Loucy (cell line): Measurements from ENCODE around the gene XPNPEP1.

Experiments used
- CTCF ChIP-seq: fragments of 200-600 bp; sonication (generic); conservative IDR thresholded peaks from 2 replicates; pipeline ENCODE4 v1.5.1; 2014; ENCODE audit warnings: mild to moderate bottlenecking, antibody characterized with exemption, low read length
- EZH2phosphoT487 ChIP-seq: fragments of 200-600 bp; IDR thresholded peaks from 2 replicates; pipeline ENCODE4 v1.6.1; 2018; ENCODE audit warnings: antibody characterized with exemption, mild to moderate bottlenecking, moderate library complexity, borderline replicate concordance

- TF ChIP-seq CTCF, result no peak
- no peak for TF ChIP-seq EZH2phosphoT487
Observed at GRCh38 chr10:109931163-109931562, 7.9 kb upstream of the XPNPEP1 start.
